ENCODE results near the gene GTF3C1. TPM values are rescaled to one million over a fixed set of nuclear protein-coding genes. Genes with fewer than 3 reads are reported as not detected.

The GTF3C1 gene
- total and polyA plus RNA-seq, 2 of the 8 experiments (the other 6 are each of a cell fraction or from before 2014, with no cell fraction given): 89.3 to 126 TPM

DNA sequence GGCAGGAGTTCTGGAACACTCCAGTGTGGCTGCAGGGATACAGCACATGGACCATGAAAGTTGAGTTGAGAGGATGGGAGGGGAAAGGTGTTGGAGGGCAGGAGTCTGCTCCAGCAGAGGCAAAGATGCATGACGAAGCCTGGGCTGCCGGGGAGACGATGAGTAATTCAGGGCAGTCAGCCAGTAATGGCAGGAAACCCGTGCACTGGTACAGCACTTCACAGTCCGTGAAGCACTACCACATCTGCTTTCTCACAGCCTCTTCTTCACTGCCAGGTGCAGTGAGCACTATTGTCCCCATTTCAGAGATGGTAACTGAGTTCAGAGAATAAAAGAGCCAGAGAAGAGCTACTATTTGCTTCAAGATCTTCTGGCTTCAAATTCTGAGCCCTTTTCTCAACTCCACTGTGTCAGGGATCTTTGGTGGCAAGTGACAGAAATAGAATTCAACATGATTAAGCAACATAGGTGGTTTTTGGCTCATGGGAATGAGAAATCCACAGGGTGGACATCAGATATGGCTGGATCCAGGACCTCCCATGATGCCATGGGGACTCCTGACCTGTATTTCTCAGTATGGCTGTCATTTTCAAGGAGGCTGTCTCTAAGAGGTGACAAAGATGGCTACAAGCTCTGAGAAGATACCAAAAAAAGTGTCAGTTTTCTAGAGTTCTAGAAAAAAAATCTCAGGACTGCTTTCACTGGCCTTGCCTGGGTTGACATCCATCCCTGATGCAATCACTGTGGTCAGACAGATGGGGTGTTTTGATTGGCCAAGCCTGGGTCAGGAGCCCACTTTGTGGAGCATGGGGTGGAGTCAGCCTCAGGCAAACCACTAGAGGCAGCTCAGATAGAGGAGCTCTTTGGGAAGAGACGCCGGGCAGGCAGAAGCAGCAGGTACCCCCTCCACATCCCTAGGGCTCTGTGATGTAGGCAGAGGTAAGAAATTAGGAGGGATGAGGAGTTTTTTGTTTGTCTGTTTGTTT, 123.0 kb downstream of the GTF3C1 start:
- Histone ChIP-seq H4K91ac (replicated peaks; ENCODE audit: insufficient read length, low read length) (no peak overlapping the region), H2BK5ac (ENCODE audit: low read depth, low read length) (no peak overlapping the region), H3K4me1 (replicated peaks in 1 of 4; ENCODE audit: control insufficient read depth in 3 of 4, insufficient read depth in 4 of 4, low read length in 3 of 4) (no peaks in the 10 kb centered on the region), H2BK15ac (ENCODE audit: low read length) (no peak overlapping the region), H4K8ac (ENCODE audit: extremely low read depth, insufficient read depth, low read length) (no peak overlapping the region), H3K79me1 (ENCODE audit: low read depth, low read length) (no peaks in the 10 kb centered on the region), H3K56ac (replicated peaks; ENCODE audit: insufficient read length, low read depth, low read length) (no peak overlapping the region), H3K79me2 (ENCODE audit: control insufficient read depth in 1 of 2, insufficient read depth in 2 of 2, low read length in 2 of 2) (no peaks in the 10 kb centered on the region), H2AK5ac (ENCODE audit: low read depth, low read length) (0 out of 2 replicates have a peak overlapping the region, but pooled peaks have one; percentile 7), H2AFZ (ENCODE audit: low read length) (no peak overlapping the region), H3K14ac (ENCODE audit: insufficient read length) (no peak overlapping the region), H3K4ac (replicated peaks; ENCODE audit: insufficient read length, low read depth, low read length) (no peak overlapping the region), H3K27ac (ENCODE audit: low read depth, low read length) (no peak overlapping the region), H3K27me3 (replicated peaks in 1 of 4; ENCODE audit: control insufficient read depth in 3 of 4, extremely low read depth in 1 of 4, insufficient read depth in 3 of 4, low read length in 3 of 4) (no peaks in the 10 kb centered on the region), H3K4me3 (ENCODE audit: extremely low read depth in 1 of 4, insufficient read depth in 2 of 4, low read depth in 3 of 4, low read length in 4 of 4) (no peak overlapping the region), H3K23ac (ENCODE audit: insufficient read length) (no peak overlapping the region), H4K20me1 (replicated peaks in 1 of 2; ENCODE audit: control insufficient read depth in 1 of 2, insufficient read depth in 2 of 2, low read length in 2 of 2) (no peaks in the 10 kb centered on the region), H4K5ac (ENCODE audit: insufficient read length, low read depth, low read length) (no peak overlapping the region), H2BK12ac (ENCODE audit: low read depth, low read length) (no peak overlapping the region), H2BK20ac (ENCODE audit: low read length) (no peak overlapping the region), H3K9me3 (ENCODE audit: insufficient read depth in 2 of 2, low read depth in 1 of 2, low read length in 1 of 2) (peaks cover 2 to 4% of the 10 kb centered on the region in 2 experiments; a peak in 1 of 4 replicates), H3K23me2 (ENCODE audit: low read depth, low read length) (no peaks in the 10 kb centered on the region), H3K4me2 (ENCODE audit: insufficient read depth in 1 of 2, low read depth in 2 of 2, low read length in 2 of 2) (no peak overlapping the region), H3K36me3 (ENCODE audit: control insufficient read depth in 2 of 4, insufficient read depth in 4 of 4, low read length in 3 of 4) (no peaks in the 10 kb centered on the region), H3K18ac (ENCODE audit: extremely low read depth, low read length) (no peak overlapping the region), H2BK120ac (replicated peaks; ENCODE audit: low read depth, low read length) (no peak overlapping the region), H3K9ac (replicated peaks in 1 of 4; ENCODE audit: extremely low read depth in 1 of 4, low read depth in 3 of 4, low read length in 3 of 4) (no peak overlapping the region)
- POLR2A ChIA-PET (ENCODE audit: partially characterized antibody): no interaction called here
- 75% methylated on average over 7 of the region's 7 CpGs; no CpG with 5 or more reads in 1 of the 2 experiments for WGBS, 2 experiments (ENCODE audit: extremely low coverage in 1 of 2, insufficient coverage in 1 of 2, insufficient read length in 1 of 2, insufficient replicate concordance in 2 of 2, low coverage in 1 of 2, low lambda C conversion rate in 2 of 2, missing lambda C conversion rate in 1 of 2)
- peak; percentile 23; the same call in 1 of the 2 replicates for TF ChIP-seq KDM1A (IDR thresholded peaks at IDR 0.05; ENCODE audit: borderline replicate concordance, low read length)
- TF ChIP-seq KDM4A (IDR thresholded peaks at IDR 0.05; ENCODE audit: low read depth, low read length, severe bottlenecking): no peak
- TF ChIP-seq E2F6 (IDR thresholded peaks at IDR 0.05): no peak
- peak in 1 of 3 experiments; percentile 5; a peak in 1 of 4 replicates for TF ChIP-seq CTCF (IDR thresholded peaks at IDR 0.05; ENCODE audit: control extremely low read depth in 1 of 3, insufficient read depth in 1 of 3, low read depth in 1 of 3, low read length in 3 of 3)
- FAIRE-seq: no peak
- CTCF ChIA-PET (ENCODE audit: partially characterized antibody): interaction anchor here (1.0 to 1.5 kb wide), 3 partner anchors 11 to 98 kb away, joined by 3 to 4 read pairs (median 4); no protein-coding TSS in a partner anchor
- peak in 1 of 2 experiments; percentile 38 for DNase-seq (ENCODE audit: low read depth in 1 of 2, low spot score in 2 of 2)
